ENCODE results near the gene INSC. TPM values are rescaled to one million over a fixed set of nuclear protein-coding genes. Genes with fewer than 3 reads are reported as not detected.

The INSC gene
- total RNA-seq, 1 experiment from 2014 or later: 0.17 TPM

DNA sequence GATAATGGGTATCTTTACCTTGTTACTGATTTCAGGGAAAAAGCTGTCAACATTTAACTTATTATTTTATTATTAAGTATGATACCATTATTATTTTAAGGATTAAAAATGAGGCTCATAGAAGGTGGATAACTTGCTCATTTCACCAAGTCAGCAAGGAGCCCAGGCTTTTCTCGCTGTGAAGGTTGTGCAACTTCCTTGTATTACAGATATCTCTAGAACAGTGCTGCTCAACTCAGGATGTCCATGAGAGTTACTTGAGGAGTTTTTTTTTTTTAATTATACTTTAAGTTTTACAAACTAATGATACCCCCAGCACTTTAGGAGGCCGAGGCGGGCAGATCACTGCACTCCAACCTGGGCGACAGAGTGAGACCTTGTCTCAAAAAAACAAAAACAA lies 98.2 kb downstream of the INSC start:
- Histone ChIP-seq H3K9me3 (ENCODE audit: control insufficient read depth in 1 of 2, insufficient read depth in 1 of 2, low read depth in 1 of 2, low read length in 2 of 2) (no peaks in the 10 kb centered on the region), H3K9ac (ENCODE audit: low read length) (no peak overlapping the region), H3K27ac (ENCODE audit: low read depth, low read length) (no peak overlapping the region), H3K79me2 (ENCODE audit: insufficient read depth, low read length) (no peaks in the 10 kb centered on the region), H2AFZ (ENCODE audit: low read depth, low read length, poor library complexity, severe bottlenecking) (no peak overlapping the region), H3K27me3 (ENCODE audit: insufficient read depth, low read length) (no peaks in the 10 kb centered on the region), H3K9me2 (ENCODE audit: insufficient read depth) (no peaks in the 10 kb centered on the region), H3K36me3 (ENCODE audit: control insufficient read depth in 1 of 2, insufficient read depth in 2 of 2, low read length in 2 of 2) (no peaks in the 10 kb centered on the region), H3K4me3 (replicated peaks in 1 of 2; ENCODE audit: low read depth in 1 of 2, low read length in 2 of 2) (no peak overlapping the region), H3K4me2 (ENCODE audit: low read length) (no peak overlapping the region), H4K20me1 (ENCODE audit: insufficient read depth) (no peaks in the 10 kb centered on the region), H3K4me1 (ENCODE audit: control insufficient read depth in 1 of 2, insufficient read depth in 2 of 2, low read length in 2 of 2) (no peaks in the 10 kb centered on the region)
- intact Hi-C loops (cut with micrococcal nuclease): no loop called here
- no TSS peak for BruUV-seq (replicated peaks)
- DNase-seq (ENCODE audit: low read depth, low spot score) (no peak), ATAC-seq (no peak)
- ChIA-PET POLR2A (no interaction called here), CTCF (interaction anchor here (1.2 kb wide), 1 partner anchor 305 kb away, joined by 3 read pairs; no protein-coding TSS in a partner anchor), RAD21 (ENCODE audit: low non-redundant PET in 1 of 2, low total read pairs in 2 of 2, uncharacterized antibody in 2 of 2, unreplicated experiment in 2 of 2) (no interaction called here)
- TF ChIP-seq POLR2AphosphoS5 (IDR thresholded peaks at IDR 0.05; ENCODE audit: low read depth, low read length) (no peak), ATF3 (IDR thresholded peaks at IDR 0.05) (no peak), SP1 (IDR thresholded peaks at IDR 0.05; ENCODE audit: low read depth) (no peak), CEBPB (IDR thresholded peaks at IDR 0.05; ENCODE audit: low read depth) (no peak), ELF1 (IDR thresholded peaks at IDR 0.05; ENCODE audit: borderline replicate concordance, low read depth) (no peak), MAX (IDR thresholded peaks at IDR 0.05) (no peak), CBX3 (IDR thresholded peaks at IDR 0.05; ENCODE audit: low read depth) (no peak), REST (IDR thresholded peaks at IDR 0.05; ENCODE audit: low read depth) (no peak), EGR1 (IDR thresholded peaks at IDR 0.05; ENCODE audit: low read depth) (no peak), TCF7L2 (IDR thresholded peaks at IDR 0.05; ENCODE audit: borderline replicate concordance, extremely low read depth, insufficient read depth, insufficient read length) (no peak), SIN3A (IDR thresholded peaks at IDR 0.05; ENCODE audit: low read depth) (no peak)
- TF ChIP-seq, protein P1, sequence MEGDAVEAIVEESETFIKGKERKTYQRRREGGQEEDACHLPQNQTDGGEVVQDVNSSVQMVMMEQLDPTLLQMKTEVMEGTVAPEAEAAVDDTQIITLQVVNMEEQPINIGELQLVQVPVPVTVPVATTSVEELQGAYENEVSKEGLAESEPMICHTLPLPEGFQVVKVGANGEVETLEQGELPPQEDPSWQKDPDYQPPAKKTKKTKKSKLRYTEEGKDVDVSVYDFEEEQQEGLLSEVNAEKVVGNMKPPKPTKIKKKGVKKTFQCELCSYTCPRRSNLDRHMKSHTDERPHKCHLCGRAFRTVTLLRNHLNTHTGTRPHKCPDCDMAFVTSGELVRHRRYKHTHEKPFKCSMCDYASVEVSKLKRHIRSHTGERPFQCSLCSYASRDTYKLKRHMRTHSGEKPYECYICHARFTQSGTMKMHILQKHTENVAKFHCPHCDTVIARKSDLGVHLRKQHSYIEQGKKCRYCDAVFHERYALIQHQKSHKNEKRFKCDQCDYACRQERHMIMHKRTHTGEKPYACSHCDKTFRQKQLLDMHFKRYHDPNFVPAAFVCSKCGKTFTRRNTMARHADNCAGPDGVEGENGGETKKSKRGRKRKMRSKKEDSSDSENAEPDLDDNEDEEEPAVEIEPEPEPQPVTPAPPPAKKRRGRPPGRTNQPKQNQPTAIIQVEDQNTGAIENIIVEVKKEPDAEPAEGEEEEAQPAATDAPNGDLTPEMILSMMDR (IDR thresholded peaks at IDR 0.05 in 2 of 3, conservative IDR thresholded peaks at IDR 0.05 in 1 of 3; ENCODE audit: borderline replicate concordance in 1 of 3, insufficient read depth in 1 of 3, low read depth in 2 of 3, low read length in 2 of 3): no peak
- TF ChIP-seq, protein P2, sequence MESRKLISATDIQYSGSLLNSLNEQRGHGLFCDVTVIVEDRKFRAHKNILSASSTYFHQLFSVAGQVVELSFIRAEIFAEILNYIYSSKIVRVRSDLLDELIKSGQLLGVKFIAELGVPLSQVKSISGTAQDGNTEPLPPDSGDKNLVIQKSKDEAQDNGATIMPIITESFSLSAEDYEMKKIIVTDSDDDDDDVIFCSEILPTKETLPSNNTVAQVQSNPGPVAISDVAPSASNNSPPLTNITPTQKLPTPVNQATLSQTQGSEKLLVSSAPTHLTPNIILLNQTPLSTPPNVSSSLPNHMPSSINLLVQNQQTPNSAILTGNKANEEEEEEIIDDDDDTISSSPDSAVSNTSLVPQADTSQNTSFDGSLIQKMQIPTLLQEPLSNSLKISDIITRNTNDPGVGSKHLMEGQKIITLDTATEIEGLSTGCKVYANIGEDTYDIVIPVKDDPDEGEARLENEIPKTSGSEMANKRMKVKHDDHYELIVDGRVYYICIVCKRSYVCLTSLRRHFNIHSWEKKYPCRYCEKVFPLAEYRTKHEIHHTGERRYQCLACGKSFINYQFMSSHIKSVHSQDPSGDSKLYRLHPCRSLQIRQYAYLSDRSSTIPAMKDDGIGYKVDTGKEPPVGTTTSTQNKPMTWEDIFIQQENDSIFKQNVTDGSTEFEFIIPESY (IDR thresholded peaks at IDR 0.05; ENCODE audit: extremely low read depth, insufficient replicate concordance, low read length): no peak

All from HCT116 (cell line).